Stimulated activated CD8-positive, alpha-beta memory T cell treated with anti-CD3 and anti-CD28 coated beads, Interleukin-12 subunit alpha, Interleukin-12 subunit beta, amount 100 ng/mL, for 4 hours (primary cell): ENCODE results near the gene ZNF701.
A peak's percentile ranks its signal among the peaks of the same experiment; 100 is the strongest.
"Not testable (repeated sequence)": the region's sequence is repeated elsewhere in the genome, so short reads cannot be mapped to it uniquely, and the experiment has no call there.

Experiments
- DNase-seq: peaks from one replicate; pipeline ENCODE4 v3.0.0-alpha.2; 2020; ENCODE audit warnings: low read depth

Gene ZNF701

GRCh38 chr19:52570000-52570861, at the start of gene ZNF701:
TSS of gene ZNF701 (plus strand) at chr19:52570287. CDS start at chr19:52574148, 3,861 bp downstream.
- peak; percentile 90 for DNase-seq

GRCh38 chr19:52522551-52522950, 47.5 kb upstream of the ZNF701 start:
- DNase-seq: no peak

- DNase-seq: no peak
Observed at GRCh38 chr19:52524086-52524485, 46.0 kb upstream of the ZNF701 start.

GRCh38 chr19:52527134-52527955, 42.7 kb upstream of the ZNF701 start, which contains the start of gene ZNF808:
TSS of gene ZNF808 (plus strand) at chr19:52527668. CDS start at chr19:52543285, 15,617 bp downstream.
- peak; percentile 97 for DNase-seq

GRCh38 chr19:52527956-52528351, 42.1 kb upstream of the ZNF701 start:
- no peak for DNase-seq

- no peak for DNase-seq
Observed at GRCh38 chr19:52532480-52532879, 37.6 kb upstream of the ZNF701 start.

GRCh38 chr19:52533901-52534300, 36.2 kb upstream of the ZNF701 start:
- no peak for DNase-seq

- DNase-seq: not testable (repeated sequence)
Observed at GRCh38 chr19:52535385-52535770, 34.7 kb upstream of the ZNF701 start.

- DNase-seq: peak; percentile 85
Observed at GRCh38 chr19:52535771-52536447, 34.2 kb upstream of the ZNF701 start.

- no peak for DNase-seq
Observed at GRCh38 chr19:52536448-52536800, 33.7 kb upstream of the ZNF701 start.

- not testable (repeated sequence) for DNase-seq
Observed at GRCh38 chr19:52538815-52539214, 31.3 kb upstream of the ZNF701 start.

- DNase-seq: not testable (repeated sequence)
Observed at GRCh38 chr19:52541176-52541575, 28.9 kb upstream of the ZNF701 start.

- no peak for DNase-seq
Observed at GRCh38 chr19:52541608-52542007, 28.5 kb upstream of the ZNF701 start.

GRCh38 chr19:52542541-52542940, 27.5 kb upstream of the ZNF701 start:
- DNase-seq: not testable (repeated sequence)

- peak; percentile 12 for DNase-seq
Observed at GRCh38 chr19:52542984-52543664, 27.0 kb upstream of the ZNF701 start.

GRCh38 chr19:52554216-52554971, 15.7 kb upstream of the ZNF701 start:
- no peak for DNase-seq

GRCh38 chr19:52557231-52557995, 12.7 kb upstream of the ZNF701 start:
- DNase-seq: no peak

GRCh38 chr19:52558732-52559445, 11.2 kb upstream of the ZNF701 start:
- DNase-seq: not testable (repeated sequence)

GRCh38 chr19:52561611-52562010, 8.5 kb upstream of the ZNF701 start:
- not testable (repeated sequence) for DNase-seq

GRCh38 chr19:52566121-52566520, 4.0 kb upstream of the ZNF701 start:
- no peak for DNase-seq
